Esophagus muscularis mucosa (tissue), 4 donors: ENCODE data around the gene RADIL. TPM values are rescaled to one million over a fixed set of nuclear protein-coding genes. Genes with fewer than 3 reads are reported as not detected.

Experiments used
- DNase-seq: peaks from one replicate; pipeline ENCODE4 v3.0.0-alpha.2; 2017; ENCODE audit errors: extremely low spot score
- H3K27ac ChIP-seq, 4 donors: fragments of 200-600 bp; sonication (generic); replicated peaks in 1 of 4; 1 replicate in 3 of 4; 2 replicates in 1 of 4; pipeline ENCODE4 v1.5.1; 2016 to 2019; ENCODE audit warnings: mild to moderate bottlenecking in 1 of 4
- H3K27me3 ChIP-seq, 4 donors: fragments of 200-600 bp; sonication (generic); one replicate each; pipeline versions ENCODE4 v1.5.1 to v1.6.0; 2016 to 2019
- H3K36me3 ChIP-seq, 4 donors: fragments of 200-600 bp; sonication (generic); one replicate each; pipeline ENCODE4 v1.5.1; 2016 to 2019
- H3K4me1 ChIP-seq, 4 donors: fragments of 200-600 bp; sonication (generic); one replicate each; pipeline ENCODE4 v1.5.1; 2016 to 2019
- H3K4me3 ChIP-seq, 4 donors: fragments of 200-600 bp; sonication (generic); 1 replicate in 2 of 4; 2 replicates in 2 of 4; pipeline ENCODE4 v1.5.1; 2016 to 2019; ENCODE audit warnings: mild to moderate bottlenecking in 4 of 4, moderate library complexity in 1 of 4
- H3K9me3 ChIP-seq, 4 donors: fragments of 200-600 bp; sonication (generic); 1 replicate in 3 of 4; 2 replicates in 1 of 4; pipeline ENCODE4 v1.5.1; 2016 to 2019
- CTCF ChIP-seq, 3 experiments: fragments of 200-600 bp in 2 of 3; fragments of 450-650 bp in 1 of 3; sonication (generic) in 2 of 3; IDR thresholded peaks; one replicate each; pipeline ENCODE4 v1.5.1; 2017 to 2019; ENCODE audit warnings: antibody characterized with exemption in 3 of 3, mild to moderate bottlenecking in 2 of 3, moderate library complexity in 1 of 3
- EP300 ChIP-seq: sonication (generic); formaldehyde crosslinking; IDR thresholded peaks from one replicate; pipeline ENCODE4 v1.6.1; 2017; ENCODE audit warnings: antibody characterized with exemption
- POLR2A ChIP-seq: fragments of 450-650 bp; IDR thresholded peaks from one replicate; pipeline ENCODE4 v1.6.1; 2017; ENCODE audit warnings: antibody characterized with exemption, moderate library complexity, mild to moderate bottlenecking, low read depth
- POLR2AphosphoS5 ChIP-seq, 2 donors: sonication (generic); formaldehyde crosslinking; IDR thresholded peaks; one replicate each; pipeline ENCODE4 v1.6.1; 2017; ENCODE audit warnings: antibody characterized with exemption in 2 of 2
- WGBS: methylation state at CpG from one replicate; pipeline ENCODE4 v1.1.5; 2018; 5-methylcytosine and 5-hydroxymethylcytosine counted together
- intact Hi-C: fragments of 100-400 bp; cut with DNase I; formaldehyde crosslinking; loops from one replicate; pipeline ENCODE4 v1.15.1; 2023
- total RNA-seq, 4 donors: library from RNA; depleted of rRNA; stranded (reverse); fragments of >200 nt; gene quantifications; one replicate each; pipeline versions ENCODE4 v1.1.0 to v1.2.1, GENCODE V29; 2016

Gene RADIL
- total RNA-seq, 4 donors from 2014 or later, result 6.5 to 12.9 (median 12.1) TPM

- no peak overlapping the region for H3K4me3 ChIP-seq
- no peak for TF ChIP-seq EP300
- TF ChIP-seq POLR2AphosphoS5 (IDR thresholded peaks at IDR 0.05), result no peak
- no peak for TF ChIP-seq POLR2A
- TF ChIP-seq CTCF (IDR thresholded peaks at IDR 0.05), result no peak
- intact Hi-C loops, result no loop called here
- no peak for DNase-seq
- no peaks in the 10 kb centered on the region for H3K9me3 ChIP-seq
- no peaks in the 10 kb centered on the region for H3K36me3 ChIP-seq
- WGBS, result 58% methylated on average over 19 of the region's 22 CpGs
- peak overlapping the region in 2 of 4 donors; percentile 38 to 46 for H3K27ac ChIP-seq
- H3K4me1 ChIP-seq, result peaks cover 6 to 15% (median 9%) of the 10 kb centered on the region in 4 donors
- no peaks in the 10 kb centered on the region for H3K27me3 ChIP-seq
These were observed 41.0 kb downstream of the RADIL start for GRCh38 chr7:4842319-4843064.

- 90% methylated on average over 13 of the region's 13 CpGs for WGBS
- DNase-seq, result no peak
- no peaks in the 10 kb centered on the region for H3K9me3 ChIP-seq
- H3K4me1 ChIP-seq, result peaks cover 6 to 16% (median 11%) of the 10 kb centered on the region in 4 donors
- peak overlapping the region in 1 of 4 donors; percentile 38 for H3K27ac ChIP-seq
- intact Hi-C loops, result no loop called here
- H3K4me3 ChIP-seq, result no peak overlapping the region
- no peaks in the 10 kb centered on the region for H3K27me3 ChIP-seq
- H3K36me3 ChIP-seq, result no peaks in the 10 kb centered on the region
- TF ChIP-seq POLR2A (no peak), CTCF (IDR thresholded peaks at IDR 0.05) (no peak), EP300 (no peak), POLR2AphosphoS5 (IDR thresholded peaks at IDR 0.05) (no peak)
These were observed 41.7 kb downstream of the RADIL start for GRCh38 chr7:4841836-4842235.

GRCh38 chr7:4841007-4841784 lies 42.3 kb downstream of the RADIL start:
- Histone ChIP-seq H3K36me3 (peaks cover 0 to under 1% (median 0%) of the 10 kb centered on the region in 4 donors), H3K27ac (no peak overlapping the region), H3K4me1 (peaks cover 6 to 17% (median 11%) of the 10 kb centered on the region in 4 donors), H3K27me3 (no peaks in the 10 kb centered on the region), H3K4me3 (no peak overlapping the region), H3K9me3 (no peaks in the 10 kb centered on the region)
- TF ChIP-seq POLR2A (no peak), EP300 (no peak), CTCF (IDR thresholded peaks at IDR 0.05) (no peak)
- 98% methylated on average over 11 of the region's 17 CpGs for WGBS
- intact Hi-C loops, result no loop called here
- DNase-seq, result no peak

GRCh38 chr7:4840079-4840501 lies 43.4 kb downstream of the RADIL start:
- Histone ChIP-seq H3K27ac (no peak overlapping the region), H3K9me3 (no peaks in the 10 kb centered on the region), H3K4me3 (no peak overlapping the region), H3K27me3 (no peaks in the 10 kb centered on the region), H3K36me3 (peaks cover 0 to 10% (median 4%) of the 10 kb centered on the region in 4 donors), H3K4me1 (peaks cover 6 to 17% (median 11%) of the 10 kb centered on the region in 4 donors)
- intact Hi-C loops, result no loop called here
- DNase-seq, result no peak
- WGBS, result 85% methylated on average over 11 of the region's 16 CpGs
- no peak for TF ChIP-seq CTCF (IDR thresholded peaks at IDR 0.05)
- TF ChIP-seq EP300, result no peak
- TF ChIP-seq POLR2AphosphoS5 (IDR thresholded peaks at IDR 0.05), result no peak
- no peak for TF ChIP-seq POLR2A
